ENCODE results near the gene RING1.

GRCh38 chr6:33166363-33166762, 41.9 kb upstream of the RING1 start:
- TF ChIP-seq POLR2AphosphoS5 (IDR thresholded peaks at IDR 0.05; ENCODE audit: low read depth, low read length) = no peak
- no peak for TF ChIP-seq TAF1 (IDR thresholded peaks at IDR 0.05; ENCODE audit: borderline replicate concordance, insufficient read depth, low read length)
- TF ChIP-seq REST (IDR thresholded peaks at IDR 0.05; ENCODE audit: insufficient read depth in 1 of 2, low read depth in 2 of 2, low read length in 2 of 2) = no peak
- no peak for TF ChIP-seq SIN3A (IDR thresholded peaks at IDR 0.05; ENCODE audit: borderline replicate concordance, insufficient read depth, low read length)
- TF ChIP-seq FOXP2 (optimal IDR thresholded peaks at IDR 0.05; ENCODE audit: borderline replicate concordance, extremely low read depth, extremely low read length, insufficient read depth) = no peak

Measured in PFSK-1 (cell line).